ENCODE measurements around the gene NKG7.

DNA sequence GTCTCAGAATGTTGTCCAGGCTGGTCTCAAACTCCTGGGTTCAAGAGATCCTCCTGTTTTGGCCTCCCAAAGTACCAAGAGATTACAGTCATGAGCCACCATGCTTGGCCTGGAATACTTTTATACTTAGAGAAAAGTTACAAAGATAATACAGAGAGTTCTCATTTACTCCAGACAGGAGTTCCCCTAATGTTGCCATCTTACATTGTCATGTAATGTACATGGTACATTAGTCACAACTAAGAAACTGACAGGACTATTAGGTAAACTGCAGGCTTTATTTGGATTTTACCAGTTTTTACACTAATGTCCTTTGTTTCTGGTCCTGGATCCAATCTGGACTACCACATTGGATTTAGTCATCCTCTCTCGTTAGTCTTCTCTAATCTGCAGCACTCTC, 20.2 kb upstream of the NKG7 start:
- TF ChIP-seq, protein P1, sequence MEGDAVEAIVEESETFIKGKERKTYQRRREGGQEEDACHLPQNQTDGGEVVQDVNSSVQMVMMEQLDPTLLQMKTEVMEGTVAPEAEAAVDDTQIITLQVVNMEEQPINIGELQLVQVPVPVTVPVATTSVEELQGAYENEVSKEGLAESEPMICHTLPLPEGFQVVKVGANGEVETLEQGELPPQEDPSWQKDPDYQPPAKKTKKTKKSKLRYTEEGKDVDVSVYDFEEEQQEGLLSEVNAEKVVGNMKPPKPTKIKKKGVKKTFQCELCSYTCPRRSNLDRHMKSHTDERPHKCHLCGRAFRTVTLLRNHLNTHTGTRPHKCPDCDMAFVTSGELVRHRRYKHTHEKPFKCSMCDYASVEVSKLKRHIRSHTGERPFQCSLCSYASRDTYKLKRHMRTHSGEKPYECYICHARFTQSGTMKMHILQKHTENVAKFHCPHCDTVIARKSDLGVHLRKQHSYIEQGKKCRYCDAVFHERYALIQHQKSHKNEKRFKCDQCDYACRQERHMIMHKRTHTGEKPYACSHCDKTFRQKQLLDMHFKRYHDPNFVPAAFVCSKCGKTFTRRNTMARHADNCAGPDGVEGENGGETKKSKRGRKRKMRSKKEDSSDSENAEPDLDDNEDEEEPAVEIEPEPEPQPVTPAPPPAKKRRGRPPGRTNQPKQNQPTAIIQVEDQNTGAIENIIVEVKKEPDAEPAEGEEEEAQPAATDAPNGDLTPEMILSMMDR (IDR thresholded peaks at IDR 0.05) = no peak
- no peak for TF ChIP-seq POLR2A (IDR thresholded peaks at IDR 0.05)

Measured in breast epithelium (tissue), 3 donors.